HG03066 (cell line): ENCODE data around the gene ECHDC3.
"Not testable (repeated sequence)": the region's sequence is repeated elsewhere in the genome, so short reads cannot be mapped to it uniquely, and the experiment has no call there.

Source experiments
- ATAC-seq: cut with Tn5 transposase; IDR thresholded peaks from one replicate; pipeline ENCODE4 v1.9.1; 2021; ENCODE audit warnings: low read depth; ENCODE audit not compliant: unreplicated experiment

ECHDC3 gene

GRCh38 chr10:11715815-11716494 is 26.2 kb upstream of the ECHDC3 start:
- no peak for ATAC-seq

- ATAC-seq: no peak
Observed at GRCh38 chr10:11716686-11717085, 25.5 kb upstream of the ECHDC3 start.

DNA sequence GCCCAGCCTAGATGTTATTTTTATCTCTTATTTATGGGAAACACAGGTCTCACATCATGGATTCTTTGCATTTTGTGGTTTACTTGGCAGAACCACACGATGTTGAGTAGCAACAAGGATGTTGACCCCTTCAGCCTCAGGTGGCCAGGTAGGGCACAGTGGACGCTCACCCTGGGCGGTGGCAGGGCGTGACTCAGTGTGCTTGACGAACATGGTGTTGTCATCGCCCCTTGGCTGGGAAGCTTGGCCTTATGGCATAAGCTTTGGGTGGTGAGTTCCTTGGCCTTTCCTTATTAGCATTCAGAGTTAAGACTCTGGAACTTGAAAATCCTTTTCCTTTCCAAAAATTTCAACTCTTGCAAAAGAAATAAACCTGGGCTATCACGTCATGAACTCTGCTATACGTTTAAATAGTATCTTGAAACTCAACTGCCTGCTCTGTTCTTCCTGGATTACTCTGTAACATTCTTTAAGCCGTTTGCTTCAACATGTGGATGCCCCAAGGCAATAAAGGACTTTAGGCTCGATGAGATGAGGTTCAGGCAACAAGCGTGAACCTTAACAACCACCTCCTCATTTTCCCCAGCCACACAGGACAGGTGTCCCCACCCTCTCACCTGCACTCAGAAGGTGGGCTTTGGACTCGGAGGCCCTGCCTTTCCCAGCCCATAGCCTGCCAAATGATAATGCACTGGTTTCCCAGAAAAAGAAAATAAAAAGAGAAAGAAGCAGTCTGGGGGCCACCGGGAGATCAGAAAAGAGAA is 22.5 kb upstream of the ECHDC3 start:
- no peak for ATAC-seq

GRCh38 chr10:11720260-11720741 is 21.9 kb upstream of the ECHDC3 start:
- no peak for ATAC-seq

- ATAC-seq: no peak
Observed at GRCh38 chr10:11721806-11722205, 20.4 kb upstream of the ECHDC3 start.

GRCh38 chr10:11723359-11723758 is 18.8 kb upstream of the ECHDC3 start:
- ATAC-seq: no peak

- peak; percentile 56 for ATAC-seq
Observed at GRCh38 chr10:11724938-11725776, 17.0 kb upstream of the ECHDC3 start.

DNA sequence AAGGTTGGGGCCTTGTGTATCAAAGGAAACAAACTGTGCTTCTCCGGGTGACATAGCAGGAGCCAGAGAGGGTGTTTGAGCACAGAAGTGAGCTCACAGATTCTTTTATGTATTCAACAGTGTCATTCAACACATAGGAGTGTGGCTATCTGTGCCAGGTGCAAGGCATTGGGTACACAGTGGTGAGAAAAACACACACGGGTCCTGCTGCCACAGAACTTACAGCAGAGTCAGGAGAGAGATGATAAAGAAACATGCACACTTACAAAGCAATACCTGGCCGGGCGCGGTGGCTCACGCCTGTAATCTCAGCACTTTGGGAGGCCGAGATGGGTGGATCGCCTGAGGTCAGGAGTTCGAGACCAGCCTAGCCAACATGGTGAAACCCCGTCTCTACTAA is 16.3 kb upstream of the ECHDC3 start:
- no peak for ATAC-seq

DNA sequence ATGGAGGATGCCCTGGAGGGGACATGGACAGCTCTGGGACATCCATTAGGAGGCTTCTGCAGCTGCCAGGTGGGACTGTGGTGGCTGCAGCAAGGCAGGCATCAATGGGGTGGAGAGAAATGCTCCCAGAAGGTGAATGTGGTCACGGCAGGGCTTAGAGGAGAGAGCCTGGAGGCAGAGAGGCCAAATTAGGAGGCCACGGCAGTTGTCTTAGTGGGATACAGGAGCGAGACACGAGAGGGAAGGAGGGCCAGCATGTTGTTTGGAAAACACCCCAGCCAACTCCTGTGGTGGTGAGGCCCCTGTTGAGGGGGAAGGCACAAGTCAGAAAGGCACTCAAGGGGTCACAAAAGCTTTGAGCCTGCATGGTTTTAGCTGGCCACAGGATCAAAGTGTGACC is 14.6 kb upstream of the ECHDC3 start:
- no peak for ATAC-seq

DNA sequence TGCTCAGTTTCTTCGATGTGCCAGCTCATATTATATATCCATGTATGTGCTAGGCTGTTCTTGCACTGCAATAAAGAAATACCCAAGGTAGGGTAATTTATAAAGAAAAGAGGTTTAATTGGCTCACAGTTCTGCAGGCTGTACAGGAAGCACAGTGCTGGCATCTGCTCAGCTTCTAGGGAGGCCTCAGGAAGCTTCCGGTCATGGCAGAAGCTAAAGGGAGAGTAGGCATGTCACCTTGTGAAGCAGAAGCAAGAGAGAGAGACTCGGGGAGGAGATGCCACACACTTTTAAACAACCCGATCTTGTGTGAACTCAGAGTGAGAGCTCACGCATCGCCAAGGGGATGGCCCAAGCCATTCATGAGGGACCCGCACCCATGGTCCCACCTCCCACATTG is 13.8 kb upstream of the ECHDC3 start:
- no peak for ATAC-seq

DNA sequence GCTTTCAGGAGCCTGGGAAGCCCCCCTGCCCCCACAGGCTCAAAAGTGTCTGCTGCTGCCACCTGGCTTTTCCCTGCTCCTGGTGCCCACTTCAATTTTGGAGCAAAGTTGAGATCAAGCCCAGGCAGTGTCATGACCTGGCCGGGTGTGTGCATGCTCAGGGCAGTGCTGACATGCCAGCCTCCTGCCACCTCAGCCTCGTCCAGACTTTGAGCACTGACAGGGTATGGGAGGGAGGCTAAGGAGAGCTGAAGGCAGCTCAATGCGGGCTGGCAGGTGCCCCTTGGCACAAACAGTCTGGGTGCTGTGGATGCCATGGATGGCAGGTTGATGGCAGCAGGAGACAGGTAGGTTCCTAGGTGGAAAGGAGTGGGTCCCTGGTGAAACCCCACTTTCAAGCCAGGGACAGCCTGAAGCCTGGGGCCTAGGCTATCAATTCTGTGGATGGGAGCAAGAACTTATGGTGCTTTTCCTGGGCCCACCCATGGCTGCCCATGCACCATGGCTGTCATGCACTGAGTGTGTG is 12.3 kb upstream of the ECHDC3 start:
- no peak for ATAC-seq

DNA sequence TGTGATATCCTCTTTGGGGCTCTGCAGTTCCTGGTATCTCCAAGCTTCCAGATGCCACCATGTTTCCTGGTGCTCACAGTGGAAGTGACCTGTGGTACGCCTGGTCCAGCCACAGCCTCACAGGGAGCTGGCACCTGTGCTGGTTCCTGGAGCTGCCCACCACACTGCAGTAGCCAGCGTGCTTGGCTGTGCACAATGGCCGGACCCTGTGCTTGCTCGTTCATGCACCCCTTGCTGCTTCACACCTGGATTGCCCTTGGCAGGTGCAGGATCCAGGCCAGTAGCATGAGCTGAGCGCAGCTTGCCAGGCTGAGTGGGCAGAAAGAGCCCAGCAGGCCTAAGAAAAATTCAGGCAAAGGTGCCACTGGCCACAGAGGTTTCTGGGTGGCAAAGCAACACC is 11.4 kb upstream of the ECHDC3 start:
- ATAC-seq: no peak

DNA sequence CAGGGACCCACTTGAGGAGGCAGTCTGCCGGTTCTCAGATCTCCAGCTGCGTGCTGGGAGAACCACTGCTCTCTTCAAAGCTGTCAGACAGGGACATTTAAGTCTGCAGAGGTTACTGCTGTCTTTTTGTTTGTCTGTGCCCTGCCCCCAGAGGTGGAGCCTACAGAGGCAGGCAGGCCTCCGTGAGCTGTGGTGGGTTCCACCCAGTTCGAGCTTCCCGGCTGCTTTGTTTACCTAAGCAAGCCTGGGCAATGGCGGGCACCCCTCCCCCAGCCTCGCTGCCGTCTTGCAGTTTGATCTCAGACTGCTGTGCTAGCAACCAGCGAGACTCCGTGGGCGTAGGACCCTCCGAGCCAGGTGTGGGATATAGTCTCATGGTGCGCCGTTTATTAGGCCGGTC is 5.4 kb upstream of the ECHDC3 start:
- ATAC-seq: not testable (repeated sequence)

GRCh38 chr10:11737258-11738032 is 4.7 kb upstream of the ECHDC3 start:
- ATAC-seq: not testable (repeated sequence)

DNA sequence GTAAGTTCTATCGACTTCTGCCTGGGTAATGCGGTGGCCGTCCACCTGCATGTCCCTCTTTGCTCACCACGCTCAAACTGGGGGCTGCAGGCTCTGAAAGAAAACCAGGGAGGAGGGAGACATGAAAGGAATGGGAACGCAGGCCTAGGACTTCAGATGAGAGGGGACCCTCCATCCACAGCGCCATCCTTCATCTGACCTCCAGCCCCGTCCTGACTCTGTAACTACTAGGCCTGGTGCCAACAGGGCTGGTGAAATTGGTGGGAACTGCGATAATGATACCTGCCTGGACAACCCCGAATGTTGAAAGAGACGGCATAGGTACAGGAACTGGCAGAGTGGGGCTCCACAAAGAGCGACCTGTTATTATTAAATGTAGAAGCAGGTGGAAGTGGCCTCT is 1.3 kb upstream of the ECHDC3 start:
- ATAC-seq: no peak

GRCh38 chr10:11741608-11742007 is 574 bp upstream of the ECHDC3 start:
- no peak for ATAC-seq

GRCh38 chr10:11742779-11743298 is 657 bp downstream of the ECHDC3 start:
- ATAC-seq: no peak

DNA sequence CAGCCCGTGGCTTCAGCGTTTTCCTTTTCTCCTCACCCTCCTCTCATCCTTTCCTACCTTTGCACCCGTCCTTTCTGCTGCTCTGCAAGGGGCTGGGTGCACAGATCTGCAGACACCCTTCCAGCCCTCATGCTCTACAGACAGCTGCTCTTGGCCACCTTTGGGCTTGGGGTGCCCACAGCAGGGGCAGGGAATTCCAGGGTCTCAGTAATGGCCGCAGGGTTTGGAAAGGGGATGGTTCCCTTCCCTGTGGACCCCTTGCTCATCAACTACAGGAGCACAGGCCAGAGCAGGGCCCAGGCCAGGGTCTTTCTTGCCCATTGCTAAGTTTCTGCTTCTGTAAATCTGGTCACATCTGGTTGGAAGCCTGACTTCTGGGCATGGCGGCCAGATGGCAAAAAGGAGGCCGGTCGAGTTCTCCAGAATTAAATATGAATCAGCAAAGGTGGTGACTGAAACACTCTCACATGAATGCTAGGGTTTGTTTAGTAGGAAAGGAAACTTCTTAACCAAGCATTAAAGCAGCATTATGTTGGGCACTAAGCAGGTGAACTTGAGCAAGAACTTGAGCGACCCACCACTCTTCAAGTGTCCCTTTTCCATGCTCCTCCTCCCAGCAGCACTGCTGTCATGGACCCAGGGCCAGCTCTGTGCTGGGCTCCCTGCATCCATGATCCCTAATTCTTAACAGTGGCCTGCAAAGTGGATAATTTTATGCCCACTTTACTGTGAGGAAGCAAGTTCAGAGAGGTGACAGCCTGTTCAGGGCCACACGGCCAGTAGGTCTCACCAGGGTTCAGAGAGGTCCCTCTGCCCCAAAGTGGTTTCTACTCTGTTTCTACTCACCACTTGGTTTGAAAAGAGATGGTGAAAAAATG is 1.5 kb downstream of the ECHDC3 start:
- ATAC-seq: no peak

GRCh38 chr10:11745045-11745444 is 2.9 kb downstream of the ECHDC3 start:
- ATAC-seq: no peak
